ENCODE measurements around the gene RNF8.

Gene RNF8

DNA sequence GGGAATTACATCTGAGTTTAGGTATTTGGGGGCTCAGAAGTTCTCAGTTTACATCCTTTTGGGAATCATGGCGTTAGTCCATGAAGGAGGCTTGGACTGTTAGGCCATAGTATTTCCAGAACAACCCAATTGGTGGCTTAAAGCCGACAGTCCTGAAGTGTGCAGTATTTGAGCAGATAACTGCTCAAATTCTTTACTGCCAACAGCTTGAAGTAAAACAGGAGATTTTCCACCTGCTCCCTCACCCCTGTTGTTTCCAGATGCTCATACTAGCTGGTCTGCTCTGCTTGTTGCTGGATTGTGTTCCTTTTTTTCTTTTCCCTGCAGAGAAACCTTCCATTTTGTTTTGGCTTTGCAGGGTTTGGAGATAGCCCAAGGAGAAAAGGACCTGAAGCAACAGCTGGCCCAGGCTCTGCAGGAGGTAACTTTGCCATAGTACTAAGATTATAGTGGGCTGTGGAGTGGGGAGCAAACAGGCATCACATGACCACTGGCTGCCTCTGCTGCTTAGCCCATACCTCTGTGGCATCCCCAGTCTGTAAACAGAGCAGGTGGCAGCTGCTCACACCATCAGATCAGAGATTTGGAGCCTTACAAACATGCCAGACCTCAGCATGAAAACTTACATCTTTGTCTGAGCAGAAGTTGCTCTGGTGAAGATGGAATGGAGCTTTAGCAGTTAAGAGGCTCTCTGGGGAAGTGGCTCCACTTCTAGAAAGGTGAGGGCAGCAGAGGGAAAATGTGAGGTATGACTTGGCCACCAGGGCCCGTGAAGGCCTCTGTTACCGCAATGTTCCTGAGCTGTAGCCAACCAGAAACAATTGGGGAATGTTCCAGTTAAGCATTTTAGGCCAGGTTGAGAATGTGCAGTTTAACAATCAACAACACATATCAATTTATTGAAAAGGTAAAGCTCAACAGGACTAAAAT, 17.6 kb downstream of the RNF8 start:
- ChIA-PET POLR2A (interaction anchor here (1.6 kb wide), 1 partner anchor 62 kb away, joined by 4 read pairs; the partner anchor contains the start of gene CMTR1), CTCF (interaction anchor here (0.6 to 2.3 kb wide), 8 partner anchors 8 to 497 kb away, joined by 3 to 10 read pairs (median 4); no protein-coding TSS in a partner anchor)
- H3K36me3 ChIP-seq (ENCODE audit: control insufficient read depth in 2 of 2, insufficient read depth in 1 of 2, low read length in 2 of 2) = peaks cover 23 to 93% of the 10 kb centered on the region in 2 experiments
- H3K4me1 ChIP-seq (ENCODE audit: control insufficient read depth, insufficient read depth, low read length) = no peaks in the 10 kb centered on the region
- no peak overlapping the region for H3K4me3 ChIP-seq (ENCODE audit: low read depth, low read length)
- TF ChIP-seq ZXDB (tag by site-specific recombination; IDR thresholded peaks at IDR 0.05) (no peak), ZNF404 (tag by site-specific recombination; IDR thresholded peaks at IDR 0.05) (no peak), ZIC2 (tag by site-specific recombination; IDR thresholded peaks at IDR 0.05) (no peak), SCRT2 (tag by site-specific recombination; IDR thresholded peaks at IDR 0.05) (peak; percentile 51), ZNF785 (tag by site-specific recombination; IDR thresholded peaks at IDR 0.05) (no peak), ZNF776 (tag by site-specific recombination; IDR thresholded peaks at IDR 0.05; ENCODE audit: borderline replicate concordance) (no peak), HOXC10 (CRISPR knock-in tag; IDR thresholded peaks at IDR 0.05) (no peak), ZNF169 (tag by site-specific recombination; IDR thresholded peaks at IDR 0.05) (no peak), GLIS1 (tag by site-specific recombination; IDR thresholded peaks at IDR 0.05) (0 out of 2 replicates have a peak, but pooled peaks have one; percentile 45), ZNF350 (tag by site-specific recombination; IDR thresholded peaks at IDR 0.05) (no peak), ZNF560 (tag by site-specific recombination; IDR thresholded peaks at IDR 0.05; ENCODE audit: borderline replicate concordance) (no peak), ZNF423 (tag by site-specific recombination; IDR thresholded peaks at IDR 0.05) (no peak)
- TF ChIP-seq, protein P1, sequence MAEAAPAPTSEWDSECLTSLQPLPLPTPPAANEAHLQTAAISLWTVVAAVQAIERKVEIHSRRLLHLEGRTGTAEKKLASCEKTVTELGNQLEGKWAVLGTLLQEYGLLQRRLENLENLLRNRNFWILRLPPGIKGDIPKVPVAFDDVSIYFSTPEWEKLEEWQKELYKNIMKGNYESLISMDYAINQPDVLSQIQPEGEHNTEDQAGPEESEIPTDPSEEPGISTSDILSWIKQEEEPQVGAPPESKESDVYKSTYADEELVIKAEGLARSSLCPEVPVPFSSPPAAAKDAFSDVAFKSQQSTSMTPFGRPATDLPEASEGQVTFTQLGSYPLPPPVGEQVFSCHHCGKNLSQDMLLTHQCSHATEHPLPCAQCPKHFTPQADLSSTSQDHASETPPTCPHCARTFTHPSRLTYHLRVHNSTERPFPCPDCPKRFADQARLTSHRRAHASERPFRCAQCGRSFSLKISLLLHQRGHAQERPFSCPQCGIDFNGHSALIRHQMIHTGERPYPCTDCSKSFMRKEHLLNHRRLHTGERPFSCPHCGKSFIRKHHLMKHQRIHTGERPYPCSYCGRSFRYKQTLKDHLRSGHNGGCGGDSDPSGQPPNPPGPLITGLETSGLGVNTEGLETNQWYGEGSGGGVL (tag by site-specific recombination; IDR thresholded peaks at IDR 0.05) = no peak
- TF ChIP-seq, protein P2, sequence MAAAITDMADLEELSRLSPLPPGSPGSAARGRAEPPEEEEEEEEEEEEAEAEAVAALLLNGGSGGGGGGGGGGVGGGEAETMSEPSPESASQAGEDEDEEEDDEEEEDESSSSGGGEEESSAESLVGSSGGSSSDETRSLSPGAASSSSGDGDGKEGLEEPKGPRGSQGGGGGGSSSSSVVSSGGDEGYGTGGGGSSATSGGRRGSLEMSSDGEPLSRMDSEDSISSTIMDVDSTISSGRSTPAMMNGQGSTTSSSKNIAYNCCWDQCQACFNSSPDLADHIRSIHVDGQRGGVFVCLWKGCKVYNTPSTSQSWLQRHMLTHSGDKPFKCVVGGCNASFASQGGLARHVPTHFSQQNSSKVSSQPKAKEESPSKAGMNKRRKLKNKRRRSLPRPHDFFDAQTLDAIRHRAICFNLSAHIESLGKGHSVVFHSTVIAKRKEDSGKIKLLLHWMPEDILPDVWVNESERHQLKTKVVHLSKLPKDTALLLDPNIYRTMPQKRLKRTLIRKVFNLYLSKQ (tag by site-specific recombination; IDR thresholded peaks at IDR 0.05; ENCODE audit: borderline replicate concordance) = no peak
- TF ChIP-seq, protein P3, sequence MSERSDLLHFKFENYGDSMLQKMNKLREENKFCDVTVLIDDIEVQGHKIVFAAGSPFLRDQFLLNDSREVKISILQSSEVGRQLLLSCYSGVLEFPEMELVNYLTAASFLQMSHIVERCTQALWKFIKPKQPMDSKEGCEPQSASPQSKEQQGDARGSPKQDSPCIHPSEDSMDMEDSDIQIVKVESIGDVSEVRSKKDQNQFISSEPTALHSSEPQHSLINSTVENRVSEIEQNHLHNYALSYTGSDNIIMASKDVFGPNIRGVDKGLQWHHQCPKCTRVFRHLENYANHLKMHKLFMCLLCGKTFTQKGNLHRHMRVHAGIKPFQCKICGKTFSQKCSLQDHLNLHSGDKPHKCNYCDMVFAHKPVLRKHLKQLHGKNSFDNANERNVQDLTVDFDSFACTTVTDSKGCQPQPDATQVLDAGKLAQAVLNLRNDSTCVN (tag by site-specific recombination; optimal IDR thresholded peaks at IDR 0.05) = no peak
- TF ChIP-seq, protein P4, sequence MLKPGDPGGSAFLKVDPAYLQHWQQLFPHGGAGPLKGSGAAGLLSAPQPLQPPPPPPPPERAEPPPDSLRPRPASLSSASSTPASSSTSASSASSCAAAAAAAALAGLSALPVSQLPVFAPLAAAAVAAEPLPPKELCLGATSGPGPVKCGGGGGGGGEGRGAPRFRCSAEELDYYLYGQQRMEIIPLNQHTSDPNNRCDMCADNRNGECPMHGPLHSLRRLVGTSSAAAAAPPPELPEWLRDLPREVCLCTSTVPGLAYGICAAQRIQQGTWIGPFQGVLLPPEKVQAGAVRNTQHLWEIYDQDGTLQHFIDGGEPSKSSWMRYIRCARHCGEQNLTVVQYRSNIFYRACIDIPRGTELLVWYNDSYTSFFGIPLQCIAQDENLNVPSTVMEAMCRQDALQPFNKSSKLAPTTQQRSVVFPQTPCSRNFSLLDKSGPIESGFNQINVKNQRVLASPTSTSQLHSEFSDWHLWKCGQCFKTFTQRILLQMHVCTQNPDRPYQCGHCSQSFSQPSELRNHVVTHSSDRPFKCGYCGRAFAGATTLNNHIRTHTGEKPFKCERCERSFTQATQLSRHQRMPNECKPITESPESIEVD (tag by site-specific recombination; IDR thresholded peaks at IDR 0.05) = no peak
- H3K9me3 ChIP-seq (ENCODE audit: control insufficient read depth, insufficient read depth, low read depth, low read length) = no peaks in the 10 kb centered on the region
- H3K27ac ChIP-seq (ENCODE audit: extremely low read depth, low read depth, low read length) = no peak overlapping the region

DNA sequence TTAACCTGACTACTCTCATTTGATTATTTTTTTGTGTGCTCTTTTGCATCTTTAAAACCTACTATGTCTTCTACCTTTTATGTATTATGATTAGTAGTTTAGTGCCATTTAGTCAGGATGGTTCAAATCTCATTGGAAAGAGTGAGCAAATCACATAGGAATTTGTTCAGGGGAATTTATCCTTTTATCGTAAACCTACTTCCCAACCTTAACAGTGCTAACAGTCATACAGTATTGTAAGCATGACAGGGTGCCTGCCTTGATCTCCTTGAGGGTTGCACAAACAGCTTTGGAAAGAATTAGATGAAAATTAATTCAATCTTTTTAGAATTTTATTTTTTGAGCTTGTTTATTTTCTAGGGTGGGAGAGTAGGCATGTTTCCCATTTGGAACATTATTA, 18.3 kb downstream of the RNF8 start:
- Histone ChIP-seq H3K36me3 (ENCODE audit: control insufficient read depth in 2 of 2, insufficient read depth in 1 of 2, low read length in 2 of 2) (peaks cover 27 to 93% of the 10 kb centered on the region in 2 experiments), H3K4me1 (ENCODE audit: control insufficient read depth, insufficient read depth, low read length) (no peaks in the 10 kb centered on the region), H3K27ac (ENCODE audit: extremely low read depth, low read depth, low read length) (no peak overlapping the region), H3K9me3 (ENCODE audit: control insufficient read depth, insufficient read depth, low read depth, low read length) (no peaks in the 10 kb centered on the region), H3K4me3 (ENCODE audit: low read depth, low read length) (no peak overlapping the region)
- CTCF ChIA-PET = interaction anchor here (0.6 to 2.3 kb wide), 5 partner anchors 9 to 332 kb away, joined by 3 to 10 read pairs (median 5); no protein-coding TSS in a partner anchor
- TF ChIP-seq ZNF558 (tag by site-specific recombination; IDR thresholded peaks at IDR 0.05) = no peak
- TF ChIP-seq ZNF23 (tag by site-specific recombination; IDR thresholded peaks at IDR 0.05; ENCODE audit: borderline replicate concordance) = no peak
- no peak for TF ChIP-seq ZNF394 (tag by site-specific recombination; IDR thresholded peaks at IDR 0.05; ENCODE audit: borderline replicate concordance)
- no peak for TF ChIP-seq FEZF1 (tag by site-specific recombination; IDR thresholded peaks at IDR 0.05)
- TF ChIP-seq, protein P5, sequence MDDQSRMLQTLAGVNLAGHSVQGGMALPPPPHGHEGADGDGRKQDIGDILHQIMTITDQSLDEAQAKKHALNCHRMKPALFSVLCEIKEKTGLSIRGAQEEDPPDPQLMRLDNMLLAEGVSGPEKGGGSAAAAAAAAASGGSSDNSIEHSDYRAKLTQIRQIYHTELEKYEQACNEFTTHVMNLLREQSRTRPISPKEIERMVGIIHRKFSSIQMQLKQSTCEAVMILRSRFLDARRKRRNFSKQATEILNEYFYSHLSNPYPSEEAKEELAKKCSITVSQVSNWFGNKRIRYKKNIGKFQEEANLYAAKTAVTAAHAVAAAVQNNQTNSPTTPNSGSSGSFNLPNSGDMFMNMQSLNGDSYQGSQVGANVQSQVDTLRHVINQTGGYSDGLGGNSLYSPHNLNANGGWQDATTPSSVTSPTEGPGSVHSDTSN (CRISPR knock-in tag; IDR thresholded peaks at IDR 0.05) = no peak
- no peak for TF ChIP-seq ZNF239 (tag by site-specific recombination; IDR thresholded peaks at IDR 0.05)
- POLR2A ChIA-PET = interaction anchor here (1.6 kb wide), 1 partner anchor 61 kb away, joined by 4 read pairs; the partner anchor contains the start of gene CMTR1

Data from HEK293 (cell line).